ENCODE measurements around the gene RGS16.
A peak's percentile ranks its signal among the peaks of the same experiment; 100 is the strongest.
"Not testable (repeated sequence)": the region's sequence is repeated elsewhere in the genome, so short reads cannot be mapped to it uniquely, and the experiment has no call there.

The RGS16 gene, protein sequence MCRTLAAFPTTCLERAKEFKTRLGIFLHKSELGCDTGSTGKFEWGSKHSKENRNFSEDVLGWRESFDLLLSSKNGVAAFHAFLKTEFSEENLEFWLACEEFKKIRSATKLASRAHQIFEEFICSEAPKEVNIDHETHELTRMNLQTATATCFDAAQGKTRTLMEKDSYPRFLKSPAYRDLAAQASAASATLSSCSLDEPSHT

DNA sequence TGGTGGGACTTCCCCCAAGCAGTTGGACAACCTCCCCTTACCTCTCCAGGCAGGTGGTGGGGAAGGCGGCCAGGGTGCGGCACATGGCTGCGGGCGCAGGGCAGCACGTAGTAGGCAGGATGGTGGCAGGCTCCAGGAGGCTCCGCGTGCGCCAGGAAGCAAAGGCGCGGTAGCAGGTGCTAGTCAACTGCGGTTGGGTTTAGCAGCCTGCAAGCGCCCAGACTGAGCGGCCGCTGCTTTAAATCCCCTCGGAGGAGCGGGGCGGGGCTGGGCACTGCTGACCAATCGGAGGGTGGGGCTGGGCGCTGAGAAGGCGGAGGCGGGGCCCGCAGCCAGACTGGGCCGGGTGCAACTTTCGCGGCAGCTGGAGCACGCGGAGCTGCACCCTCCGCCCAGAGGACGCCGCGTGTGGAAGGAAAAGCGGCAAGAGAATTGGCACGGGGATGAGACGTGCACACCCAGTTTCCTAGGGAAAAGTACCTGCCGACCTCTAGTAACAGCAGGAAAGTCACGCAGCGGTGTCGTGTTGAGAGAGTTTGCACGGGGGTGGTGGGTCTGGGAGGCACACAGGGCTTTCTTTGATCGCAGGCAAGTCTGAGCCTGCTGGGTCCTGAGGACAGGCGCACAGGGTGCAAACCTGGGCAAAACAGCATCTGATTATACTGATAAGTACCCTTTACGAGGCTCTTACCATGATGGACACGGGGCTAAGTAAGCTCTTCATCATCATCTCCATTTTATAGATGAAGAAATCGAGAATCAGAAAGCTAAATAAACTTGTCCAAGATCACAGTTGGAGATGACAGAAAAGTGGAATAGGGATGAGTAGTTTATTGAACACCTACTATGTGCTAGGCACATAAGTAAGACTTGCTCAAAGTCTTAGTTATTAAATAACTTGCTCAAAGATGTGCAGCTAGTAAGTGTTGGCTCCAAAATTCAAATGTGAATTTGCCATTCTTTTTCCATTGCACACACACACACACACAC, at the start of gene RGS16:
RGS16 (minus strand) TSS at position 215 of the 990 bp plus-strand sequence; CDS start at position 85, 130 bp downstream.
- DNase-seq (ENCODE audit: low read depth in 2 of 2): peak; percentile 64 to 69

DNA sequence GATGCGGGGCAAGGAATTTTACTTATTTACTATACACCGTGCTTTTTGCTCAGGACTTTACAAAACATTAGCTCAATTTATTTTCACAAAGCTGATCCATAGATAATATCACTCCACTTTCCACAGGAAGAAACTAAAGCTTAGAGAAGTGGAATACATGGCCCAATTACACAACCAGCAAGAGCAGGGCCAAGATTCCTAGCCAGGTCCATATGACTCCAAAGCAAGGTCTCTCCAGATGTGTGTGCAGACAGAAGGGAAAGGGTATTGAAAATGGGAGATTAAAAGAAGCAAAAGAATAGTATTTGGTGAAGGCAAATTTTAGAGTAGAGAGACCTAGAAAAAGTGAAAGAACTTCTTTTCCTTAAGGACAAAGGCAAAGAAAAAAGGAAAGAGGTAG, 49.8 kb upstream of the RGS16 start:
- no peak for DNase-seq (ENCODE audit: low read depth in 2 of 2)

DNA sequence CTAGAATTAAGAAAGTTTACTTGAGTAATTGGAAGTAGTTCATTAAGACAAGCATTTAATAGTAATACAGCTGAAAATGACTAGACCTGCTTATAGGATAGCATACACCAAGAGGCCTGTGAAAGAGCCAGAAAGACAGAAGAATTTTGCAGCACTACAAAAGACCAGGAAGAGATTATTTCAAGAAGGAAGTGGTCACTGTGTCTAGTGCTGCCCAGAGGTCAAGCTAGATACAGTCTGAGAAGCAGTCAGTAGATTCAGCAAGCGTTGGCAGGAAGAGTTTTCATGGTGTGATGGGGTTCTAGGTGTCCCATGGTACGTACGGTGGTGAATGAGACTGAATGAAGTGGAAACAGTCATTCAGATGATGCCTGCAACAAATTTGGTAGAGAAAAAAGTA, 48.7 kb upstream of the RGS16 start:
- DNase-seq (ENCODE audit: low read depth in 2 of 2): no peak

DNA sequence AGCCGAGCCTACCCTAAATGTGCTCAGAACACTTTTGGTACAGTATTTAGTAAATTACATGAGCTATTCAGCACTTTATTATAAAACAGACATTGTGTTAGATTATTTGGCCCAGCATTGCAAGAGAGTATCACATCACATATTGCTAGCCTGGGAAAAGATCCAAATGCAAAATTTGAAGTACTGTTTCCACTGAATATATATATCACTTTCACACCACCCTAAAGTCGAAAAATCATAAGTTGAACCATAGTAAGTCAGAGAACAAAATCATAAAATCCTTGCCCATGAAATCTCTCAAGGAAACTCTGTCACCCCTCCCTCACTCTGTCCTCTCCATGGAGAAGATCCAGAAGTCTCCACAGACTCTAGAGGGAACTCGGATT, 47.1 kb upstream of the RGS16 start:
- DNase-seq (ENCODE audit: low read depth in 2 of 2): no peak

DNA sequence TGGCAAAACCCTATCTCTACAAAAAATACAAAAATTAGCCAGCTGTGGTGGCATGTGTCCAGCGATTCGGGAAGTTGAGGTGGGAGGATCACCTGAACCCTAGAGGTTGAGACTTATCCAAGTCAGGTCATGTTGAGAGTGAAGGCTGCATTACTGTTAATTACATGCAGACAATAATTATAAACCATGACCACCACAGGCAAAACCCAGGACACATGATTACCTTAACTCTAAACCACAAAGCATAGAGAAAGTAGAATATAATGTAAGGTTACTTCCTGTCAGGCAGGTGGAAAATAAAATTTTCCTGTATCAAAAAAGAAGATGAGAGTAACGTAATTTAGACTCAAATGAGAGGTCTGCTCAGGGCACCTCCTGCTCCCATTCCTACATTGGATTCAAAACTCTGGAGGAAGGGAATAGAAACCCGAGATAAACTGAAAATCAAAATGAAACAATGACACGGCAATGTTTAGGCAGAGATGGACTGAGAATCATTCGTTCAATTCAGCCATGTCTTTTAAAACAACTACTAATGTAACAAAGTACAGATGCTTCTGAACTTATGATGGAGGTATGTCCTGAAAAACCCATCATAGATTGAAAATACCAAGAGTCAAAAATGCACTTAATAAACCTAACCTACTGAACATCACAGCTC, 46.6 kb upstream of the RGS16 start:
- no peak for DNase-seq (ENCODE audit: low read depth in 2 of 2)

DNA sequence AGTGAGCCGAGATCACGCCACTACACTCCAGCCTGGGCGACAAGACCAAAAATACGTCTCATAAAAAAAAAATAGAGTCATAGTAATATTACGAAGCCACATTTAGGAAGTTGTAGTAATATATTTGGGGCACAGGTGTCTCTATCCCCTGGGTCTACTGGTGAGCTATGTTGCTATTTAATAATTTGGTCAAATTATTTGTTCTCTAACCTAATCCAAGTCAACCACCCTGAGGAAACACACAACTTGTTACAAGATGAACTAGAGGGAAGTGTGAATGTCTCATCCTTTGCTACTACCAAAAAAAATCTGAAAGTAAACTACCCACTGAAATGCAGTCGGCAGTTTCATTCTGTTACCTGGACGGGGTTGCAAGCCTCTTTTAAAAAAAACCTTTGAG, 44.9 kb upstream of the RGS16 start:
- no peak for DNase-seq (ENCODE audit: low read depth in 2 of 2)

DNA sequence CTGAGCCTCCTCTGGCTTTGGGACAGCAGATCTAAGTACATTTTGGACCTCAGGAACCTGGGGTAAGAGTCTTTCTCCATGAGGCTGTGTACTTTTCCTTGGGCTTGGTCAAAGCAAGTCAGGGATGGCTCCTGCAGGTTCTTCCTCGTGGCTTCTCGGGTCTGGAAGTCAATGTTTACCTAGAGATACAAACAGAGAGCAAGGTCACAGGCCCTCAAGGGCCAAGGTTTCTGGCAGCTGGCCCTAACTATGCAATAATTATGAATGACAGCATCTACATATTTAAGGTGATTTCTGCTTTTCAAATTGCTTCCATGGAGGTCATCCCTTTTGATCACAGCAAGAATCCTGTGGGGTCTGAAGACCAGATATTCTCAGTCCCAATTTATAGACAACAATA, 42.5 kb upstream of the RGS16 start:
- no peak for DNase-seq (ENCODE audit: low read depth in 2 of 2)

DNA sequence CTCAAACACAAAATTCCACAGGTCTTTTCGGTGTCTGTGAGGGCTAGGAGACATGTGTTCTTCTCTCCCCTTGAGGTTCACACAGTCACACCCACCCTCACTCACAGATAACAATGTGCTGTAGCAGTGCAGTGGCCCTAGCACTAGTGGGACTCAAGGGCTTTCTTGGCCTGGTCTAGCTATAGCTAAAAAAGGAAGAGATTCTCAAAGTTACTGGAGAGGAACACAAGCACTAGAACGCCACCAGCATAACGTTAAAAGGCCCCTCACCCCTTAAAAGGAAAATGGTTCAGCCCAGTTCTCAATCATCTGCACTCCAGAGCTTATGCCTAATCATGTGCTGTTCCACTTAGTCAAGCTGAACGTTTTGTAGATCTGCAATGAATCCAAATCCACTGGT, 40.7 kb upstream of the RGS16 start:
- DNase-seq (ENCODE audit: low read depth in 2 of 2): no peak

DNA sequence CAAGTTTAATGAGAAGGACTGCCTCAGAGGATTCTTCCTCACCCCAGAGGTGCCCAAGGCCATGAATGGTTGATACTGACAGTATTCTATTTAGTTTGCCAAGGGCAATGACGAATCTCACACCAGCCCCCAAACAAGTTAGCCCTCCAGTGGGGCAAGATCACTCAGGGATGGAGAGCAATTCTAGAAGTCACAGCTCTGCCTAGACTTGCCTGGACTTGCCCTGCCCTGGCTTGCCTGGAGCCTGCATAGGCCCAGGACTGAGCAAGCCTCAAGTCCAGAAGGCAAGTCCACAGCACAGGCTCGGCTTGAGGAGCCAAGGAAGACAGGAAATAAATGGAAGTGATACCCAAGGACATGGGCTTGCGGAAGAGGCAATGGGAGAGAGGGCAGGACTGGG, 39.5 kb upstream of the RGS16 start:
- DNase-seq (ENCODE audit: low read depth in 2 of 2): no peak

DNA sequence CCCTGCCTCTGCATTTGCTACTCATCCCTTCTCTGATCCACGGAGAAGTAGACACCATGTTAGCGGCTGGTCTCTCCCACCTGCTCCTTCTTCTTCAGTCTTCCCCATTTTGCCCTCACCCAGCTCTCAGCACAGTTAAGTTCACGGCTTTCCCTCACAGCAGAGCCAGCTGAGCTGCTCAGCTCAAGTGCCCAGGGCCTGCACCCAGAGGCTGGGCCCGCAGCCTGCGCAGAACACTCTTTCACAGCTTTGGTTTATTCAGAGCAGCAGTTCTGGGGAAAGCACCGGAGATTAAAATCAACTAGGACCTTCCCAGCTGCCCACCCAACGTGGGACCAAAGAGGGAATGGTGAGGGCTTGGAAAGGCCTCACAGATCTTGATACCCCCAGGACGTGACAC, 38.3 kb upstream of the RGS16 start:
- DNase-seq (ENCODE audit: low read depth in 2 of 2): no peak

DNA sequence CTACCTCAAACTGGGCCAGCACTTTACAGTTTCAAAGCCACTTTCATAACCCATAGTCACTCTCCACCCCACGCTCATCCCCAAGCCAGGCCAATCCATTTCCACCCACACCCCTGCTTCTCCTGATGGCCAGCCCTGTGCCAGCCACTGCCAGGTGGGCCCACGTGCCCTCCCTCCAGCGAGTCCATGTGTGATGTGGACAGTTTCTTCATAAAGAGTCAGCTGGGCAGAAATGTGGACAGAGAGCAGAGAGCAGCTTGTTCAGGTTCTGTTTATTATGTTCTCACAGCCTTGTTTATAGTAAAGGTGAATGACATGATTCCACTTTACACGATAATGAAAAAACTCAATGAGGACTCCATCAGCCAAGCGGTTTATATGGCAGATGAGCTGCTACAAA, 37.4 kb upstream of the RGS16 start:
- no peak for DNase-seq (ENCODE audit: low read depth in 2 of 2)

DNA sequence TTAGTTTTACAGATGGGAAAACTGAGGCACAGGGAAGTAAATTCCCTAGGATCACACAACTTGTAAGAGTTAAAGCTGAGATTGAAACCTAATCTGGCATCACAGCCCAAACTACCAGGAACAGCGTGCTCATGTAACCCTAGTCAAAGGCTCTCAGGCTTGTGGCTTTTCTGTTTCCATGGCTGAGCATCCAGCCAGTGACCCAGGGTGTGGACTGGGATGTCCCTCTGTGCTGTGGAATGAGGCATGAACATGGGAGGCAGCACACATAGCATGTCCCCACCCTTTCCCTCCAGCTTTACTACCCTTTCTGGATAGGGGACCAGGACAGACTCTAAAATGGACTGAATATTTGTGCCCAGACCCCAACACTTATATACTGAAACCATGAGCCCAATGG, 35.1 kb upstream of the RGS16 start:
- DNase-seq (ENCODE audit: low read depth in 2 of 2): no peak

DNA sequence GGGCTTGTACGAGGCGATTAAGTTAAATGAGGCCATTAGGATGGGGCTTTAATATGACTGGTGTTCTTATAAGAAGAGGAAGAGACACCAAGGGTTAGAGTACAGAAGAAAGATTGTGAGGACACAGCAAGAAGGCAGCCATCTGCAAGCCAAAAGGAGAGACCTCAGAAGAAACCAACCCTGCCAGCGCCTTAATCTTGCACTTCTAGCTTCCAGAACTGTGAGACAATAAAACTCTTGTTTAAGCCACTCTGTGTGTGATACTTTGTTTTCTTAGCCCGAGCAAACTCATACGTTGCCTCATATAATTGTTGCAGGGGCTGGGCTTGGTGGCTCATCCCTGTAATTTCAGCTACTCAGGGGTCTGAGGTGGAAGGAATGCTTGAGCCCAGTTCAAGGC, 33.6 kb upstream of the RGS16 start:
- DNase-seq (ENCODE audit: low read depth in 2 of 2): no peak

DNA sequence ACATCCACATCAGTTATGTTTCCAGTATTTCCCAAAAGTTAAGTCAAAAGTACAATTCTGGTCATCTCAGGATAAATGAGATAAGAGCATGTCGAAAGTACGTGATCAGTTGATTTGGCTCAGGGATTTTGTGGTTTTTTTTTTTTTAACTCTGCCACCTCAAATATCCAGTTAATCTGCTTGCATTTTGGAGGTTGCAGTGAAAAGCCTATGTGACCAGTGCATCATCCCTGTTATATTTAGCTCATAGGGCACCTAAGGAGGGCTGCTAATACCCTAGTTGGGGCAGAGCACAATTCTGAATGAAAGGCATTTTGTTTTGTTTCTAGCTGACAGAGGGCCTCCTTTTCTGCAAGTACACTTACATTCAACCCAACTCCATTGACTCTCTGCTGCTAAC, 31.7 kb upstream of the RGS16 start:
- no peak for DNase-seq (ENCODE audit: low read depth in 2 of 2)

DNA sequence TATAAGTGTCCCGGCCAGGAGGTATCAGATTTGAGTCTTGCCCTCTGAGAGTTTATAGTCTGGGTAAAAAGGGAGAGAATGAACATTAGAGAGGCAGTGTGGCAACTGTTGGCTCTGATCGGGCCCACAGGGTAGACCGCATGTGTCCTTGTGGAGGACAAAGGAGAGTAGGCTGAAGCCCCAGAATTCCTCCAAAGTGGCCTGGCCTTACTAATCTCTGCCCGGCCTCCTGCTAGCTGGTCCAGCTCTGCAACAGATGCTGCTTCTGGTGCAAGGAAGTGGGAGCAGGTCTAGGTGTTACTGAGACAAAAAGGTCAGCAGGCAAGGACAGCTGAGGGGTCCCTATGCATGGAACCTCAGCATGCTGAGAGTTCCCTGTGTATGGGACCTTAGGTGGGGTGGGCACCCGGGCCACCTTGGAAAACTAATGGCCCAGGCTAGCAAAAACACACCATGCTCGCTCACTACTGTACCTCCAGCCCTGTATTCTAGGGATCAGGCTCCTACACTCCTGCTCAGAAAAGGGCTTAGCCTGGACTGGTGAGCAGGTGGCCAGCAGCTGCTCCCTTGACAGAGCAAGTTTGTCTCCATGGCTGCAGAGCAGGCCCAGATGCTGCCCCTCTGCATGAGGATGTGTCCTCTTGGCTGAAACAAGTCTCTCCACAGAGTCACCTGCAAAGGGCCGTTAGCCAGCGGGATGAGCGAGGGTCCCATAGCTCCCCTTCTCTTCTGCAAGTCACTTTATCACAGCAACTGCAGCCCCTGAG, 30.3 kb upstream of the RGS16 start:
- no peak for DNase-seq (ENCODE audit: low read depth in 2 of 2)

DNA sequence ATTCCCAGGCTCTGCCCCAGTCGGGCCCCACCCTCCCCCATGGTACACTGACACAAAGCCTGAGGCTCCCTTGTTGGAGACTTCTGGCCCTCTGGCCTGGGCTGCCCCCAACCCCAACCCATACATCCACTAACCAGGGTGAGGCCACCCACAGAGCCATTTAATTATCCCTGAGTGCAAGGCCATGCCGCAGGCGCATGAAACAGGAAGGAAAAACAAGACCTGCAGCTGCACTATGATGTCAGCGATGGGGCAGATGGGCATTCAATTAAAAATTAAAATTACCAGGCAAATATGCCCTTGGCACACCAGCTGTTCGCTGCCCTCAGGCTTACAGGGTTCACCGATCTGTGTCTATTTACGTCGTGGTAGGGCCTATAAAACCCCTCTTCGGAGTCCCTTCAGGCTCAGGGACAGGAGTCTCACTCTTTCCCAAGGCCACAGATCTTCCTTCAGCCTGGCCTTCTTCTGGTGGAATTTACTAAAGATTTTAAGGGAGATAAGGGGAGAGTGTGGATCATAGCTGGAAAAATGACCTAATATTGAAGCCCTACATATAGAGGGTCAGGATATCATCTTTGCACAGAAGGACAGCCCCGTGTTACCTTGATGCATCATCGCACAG, 29.6 kb upstream of the RGS16 start:
- no peak for DNase-seq (ENCODE audit: low read depth in 2 of 2)

DNA sequence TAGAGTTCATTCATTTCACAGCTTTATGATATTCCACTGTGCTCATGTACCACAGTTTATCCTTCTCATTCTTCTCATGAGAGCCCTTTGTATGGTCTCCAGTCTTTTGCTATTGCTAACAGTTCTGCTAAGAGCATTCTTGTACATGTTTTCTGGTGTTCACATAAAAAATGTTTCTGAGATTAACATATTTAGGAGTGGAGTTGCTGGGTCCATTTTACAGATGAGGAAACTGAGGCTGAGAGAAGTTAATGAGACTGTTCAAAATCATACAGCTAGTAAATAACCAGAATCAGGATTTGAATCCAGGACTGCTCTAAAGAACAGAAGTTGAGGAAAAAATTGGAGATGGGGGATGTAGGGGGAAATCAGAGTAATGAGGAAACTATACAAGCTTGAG, 28.8 kb upstream of the RGS16 start:
- DNase-seq (ENCODE audit: low read depth in 2 of 2): no peak

DNA sequence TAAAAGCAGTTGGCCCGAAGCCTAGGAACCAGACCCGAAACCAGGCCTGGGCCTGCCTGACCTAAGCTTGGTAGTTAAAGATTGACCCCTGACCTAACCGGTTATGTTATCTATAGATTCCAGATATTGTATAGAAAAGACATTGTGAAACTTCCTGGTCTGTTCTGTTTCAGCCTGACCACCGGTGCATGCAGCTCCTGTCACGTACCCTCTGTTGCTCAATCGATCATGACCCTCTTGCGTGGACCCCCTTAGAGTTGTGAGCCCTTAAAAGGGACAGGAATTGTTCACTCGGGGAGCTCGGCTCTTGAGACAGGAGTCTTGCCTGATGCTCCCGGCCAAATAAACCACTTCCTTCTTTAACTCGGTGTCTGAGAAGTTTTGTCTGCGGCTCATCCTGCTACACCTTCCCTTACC, 28.3 kb upstream of the RGS16 start:
- DNase-seq (ENCODE audit: low read depth in 2 of 2): not testable (repeated sequence)

DNA sequence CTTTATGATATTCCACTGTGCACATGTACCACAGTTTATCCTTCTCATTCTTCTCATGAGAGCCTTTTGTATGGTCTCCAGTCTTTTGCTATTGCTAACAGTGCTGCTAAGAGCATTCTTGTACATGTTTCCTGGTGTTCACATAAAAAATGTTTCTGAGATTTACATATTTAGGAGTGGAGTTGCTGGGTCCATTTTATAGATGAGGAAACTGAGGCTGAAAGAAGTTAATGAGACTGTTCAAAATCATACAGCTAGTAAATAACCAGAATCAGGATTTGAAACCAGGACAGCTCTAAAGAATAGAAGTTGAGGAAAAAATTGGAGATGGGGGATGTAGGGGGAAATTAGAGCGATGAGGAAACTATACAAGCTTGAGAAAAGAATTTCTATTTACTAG, 27.8 kb upstream of the RGS16 start:
- DNase-seq (ENCODE audit: low read depth in 2 of 2): no peak

DNA sequence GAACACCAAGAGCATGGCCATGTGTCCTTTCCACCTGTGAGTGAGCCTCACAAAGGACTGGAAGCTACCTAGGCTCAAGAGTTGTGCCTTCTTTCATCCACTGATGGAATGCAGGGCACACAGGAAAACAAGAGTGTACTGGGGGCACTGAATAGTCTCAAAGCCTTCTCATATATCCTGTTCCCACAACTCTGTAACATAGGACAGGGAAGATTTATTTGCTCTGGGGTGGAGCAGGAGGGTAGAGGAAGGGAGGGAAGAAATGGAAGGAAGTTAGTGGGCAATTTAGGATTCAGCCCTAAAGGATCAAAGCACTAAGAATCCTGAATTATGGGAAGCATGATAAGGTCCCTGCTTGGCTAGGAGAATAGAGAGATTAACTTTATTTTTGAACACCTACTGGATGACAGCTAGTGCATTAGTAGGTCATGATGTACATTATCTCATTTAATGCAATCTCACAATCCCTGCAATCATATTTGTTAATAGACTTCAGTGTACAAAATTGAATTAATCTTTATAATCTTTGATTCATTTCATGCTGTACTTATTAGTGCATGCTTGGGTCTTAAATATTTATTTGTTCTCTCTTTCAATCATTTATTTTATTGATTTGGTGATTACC, 27.0 kb upstream of the RGS16 start:
- DNase-seq (ENCODE audit: low read depth in 2 of 2): no peak

DNA sequence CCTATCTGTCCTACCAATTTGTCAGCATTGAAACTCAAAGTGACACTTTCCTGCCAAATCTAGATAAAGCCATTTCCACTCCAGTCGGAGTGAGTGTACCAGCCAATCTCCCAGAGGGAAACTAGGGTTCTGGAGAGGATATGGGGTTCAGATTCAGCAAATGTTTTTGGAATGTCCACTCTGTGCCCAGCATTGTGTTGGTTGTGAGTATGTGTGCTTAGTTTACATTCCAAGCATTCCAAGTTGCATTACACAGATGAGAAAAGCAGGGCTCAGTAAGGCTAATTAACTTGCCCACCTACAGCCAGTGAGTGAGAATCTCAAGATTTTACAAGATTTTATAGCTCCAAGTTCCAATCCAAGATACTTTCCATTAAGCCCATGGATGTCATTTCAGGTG, 26.4 kb upstream of the RGS16 start:
- no peak for DNase-seq (ENCODE audit: low read depth in 2 of 2)

All from stimulated activated CD8-positive, alpha-beta memory T cell treated with anti-CD3 and anti-CD28 coated beads, Interleukin-7, amount 100 ng/mL, for 1 hour (primary cell).